Activated T-cell treated with anti-CD3 and anti-CD28 coated beads, Interleukin-2, amount 50 U/mL, for 24 hours (primary cell): ENCODE data around the gene ADAMTSL3.

Source experiments
- DNase-seq: peaks from one replicate; pipeline ENCODE4 v3.0.0-alpha.2; 2020
- H3K27ac Mint-ChIP-seq: 2 replicates; pipeline ENCODE4 v1.8.0; 2020; ENCODE audit warnings: mild to moderate bottlenecking, mixed read lengths
- H3K27me3 Mint-ChIP-seq: 2 replicates; pipeline ENCODE4 v1.8.0; 2020; ENCODE audit warnings: mixed read lengths
- H3K36me3 Mint-ChIP-seq: 2 replicates; pipeline ENCODE4 v1.8.0; 2020; ENCODE audit warnings: low read depth, mixed read lengths
- H3K4me1 Mint-ChIP-seq: 2 replicates; pipeline ENCODE4 v1.8.0; 2020; ENCODE audit warnings: low read depth, mixed read lengths
- H3K4me3 Mint-ChIP-seq: 2 replicates; pipeline ENCODE4 v1.8.0; 2020; ENCODE audit warnings: mild to moderate bottlenecking, moderate library complexity, mixed read lengths
- H3K9me3 Mint-ChIP-seq: 2 replicates; pipeline ENCODE4 v1.8.0; 2020; ENCODE audit warnings: mixed read lengths

ADAMTSL3 gene

GRCh38 chr15:83927704-83928391 is 273.9 kb downstream of the ADAMTSL3 start:
- no peak for DNase-seq
- Mint-ChIP-seq H3K27me3 (peaks cover 22% of the 10 kb centered on the region), H3K9me3 (peaks cover under 1% of the 10 kb centered on the region), H3K27ac (peak overlapping the region; percentile 30), H3K4me3 (no peak overlapping the region), H3K4me1 (peaks cover 15% of the 10 kb centered on the region), H3K36me3 (no peaks in the 10 kb centered on the region)

- DNase-seq = no peak
- peak overlapping the region; percentile 30 for H3K27ac Mint-ChIP-seq
- no peaks in the 10 kb centered on the region for H3K36me3 Mint-ChIP-seq
- H3K4me3 Mint-ChIP-seq = no peak overlapping the region
- peaks cover 15% of the 10 kb centered on the region for H3K4me1 Mint-ChIP-seq
- peaks cover 22% of the 10 kb centered on the region for H3K27me3 Mint-ChIP-seq
- peaks cover 6% of the 10 kb centered on the region for H3K9me3 Mint-ChIP-seq
Measured at GRCh38 chr15:83928392-83928734, 274.4 kb downstream of the ADAMTSL3 start.

GRCh38 chr15:83928878-83929418 is 275.0 kb downstream of the ADAMTSL3 start:
- H3K27ac Mint-ChIP-seq = peak overlapping the region; percentile 39
- no peak for DNase-seq
- no peak overlapping the region for H3K4me3 Mint-ChIP-seq
- H3K36me3 Mint-ChIP-seq = no peaks in the 10 kb centered on the region
- H3K4me1 Mint-ChIP-seq = peaks cover 15% of the 10 kb centered on the region
- peaks cover 6% of the 10 kb centered on the region for H3K9me3 Mint-ChIP-seq
- peaks cover 22% of the 10 kb centered on the region for H3K27me3 Mint-ChIP-seq

GRCh38 chr15:83929619-83930018 is 275.7 kb downstream of the ADAMTSL3 start:
- H3K36me3 Mint-ChIP-seq = no peaks in the 10 kb centered on the region
- H3K27ac Mint-ChIP-seq = no peak overlapping the region
- H3K9me3 Mint-ChIP-seq = peaks cover 10% of the 10 kb centered on the region
- peaks cover 22% of the 10 kb centered on the region for H3K27me3 Mint-ChIP-seq
- H3K4me3 Mint-ChIP-seq = no peak overlapping the region
- peaks cover 15% of the 10 kb centered on the region for H3K4me1 Mint-ChIP-seq
- DNase-seq = no peak

GRCh38 chr15:83930392-83931212 is 276.7 kb downstream of the ADAMTSL3 start:
- Mint-ChIP-seq H3K4me3 (no peak overlapping the region), H3K4me1 (peaks cover 15% of the 10 kb centered on the region), H3K27me3 (peaks cover 24% of the 10 kb centered on the region), H3K9me3 (peaks cover 15% of the 10 kb centered on the region), H3K27ac (no peak overlapping the region), H3K36me3 (no peaks in the 10 kb centered on the region)
- no peak for DNase-seq

- Mint-ChIP-seq H3K4me1 (no peaks in the 10 kb centered on the region), H3K4me3 (no peak overlapping the region), H3K27ac (no peak overlapping the region), H3K27me3 (peaks cover 10% of the 10 kb centered on the region), H3K9me3 (peaks cover 15% of the 10 kb centered on the region), H3K36me3 (no peaks in the 10 kb centered on the region)
- no peak for DNase-seq
Measured at GRCh38 chr15:83935774-83936173, 281.9 kb downstream of the ADAMTSL3 start.

GRCh38 chr15:83940136-83940535 is 286.2 kb downstream of the ADAMTSL3 start:
- H3K36me3 Mint-ChIP-seq = no peaks in the 10 kb centered on the region
- no peak overlapping the region for H3K4me3 Mint-ChIP-seq
- H3K9me3 Mint-ChIP-seq = peaks cover 2% of the 10 kb centered on the region

GRCh38 chr15:83943043-83943442 is 289.1 kb downstream of the ADAMTSL3 start:
- DNase-seq = no peak
- no peaks in the 10 kb centered on the region for H3K9me3 Mint-ChIP-seq
- H3K4me1 Mint-ChIP-seq = no peaks in the 10 kb centered on the region
- no peak overlapping the region for H3K27ac Mint-ChIP-seq
- H3K36me3 Mint-ChIP-seq = no peaks in the 10 kb centered on the region
- H3K27me3 Mint-ChIP-seq = peaks cover 5% of the 10 kb centered on the region
- no peak overlapping the region for H3K4me3 Mint-ChIP-seq

More at GRCh38 chr15:83940136-83940535, 286.2 kb downstream of the ADAMTSL3 start:
- Mint-ChIP-seq H3K27me3 (peaks cover 5% of the 10 kb centered on the region), H3K27ac (no peak overlapping the region), H3K4me1 (no peaks in the 10 kb centered on the region)
- no peak for DNase-seq

GRCh38 chr15:83943849-83944404 is 290.0 kb downstream of the ADAMTSL3 start:
- H3K9me3 Mint-ChIP-seq = no peaks in the 10 kb centered on the region
- no peak overlapping the region for H3K4me3 Mint-ChIP-seq
- no peak for DNase-seq
- no peaks in the 10 kb centered on the region for H3K36me3 Mint-ChIP-seq
- H3K27me3 Mint-ChIP-seq = peaks cover 5% of the 10 kb centered on the region
- no peak overlapping the region for H3K27ac Mint-ChIP-seq
- H3K4me1 Mint-ChIP-seq = no peaks in the 10 kb centered on the region

GRCh38 chr15:83947156-83947555 is 293.2 kb downstream of the ADAMTSL3 start:
- Mint-ChIP-seq H3K27ac (no peak overlapping the region), H3K27me3 (peaks cover 14% of the 10 kb centered on the region), H3K4me3 (no peak overlapping the region), H3K36me3 (no peaks in the 10 kb centered on the region), H3K9me3 (peaks cover 3% of the 10 kb centered on the region), H3K4me1 (no peaks in the 10 kb centered on the region)
- no peak for DNase-seq

GRCh38 chr15:83954506-83954905 is 300.6 kb downstream of the ADAMTSL3 start:
- DNase-seq = no peak
- Mint-ChIP-seq H3K4me3 (no peak overlapping the region), H3K4me1 (no peaks in the 10 kb centered on the region), H3K27ac (no peak overlapping the region), H3K27me3 (peaks cover 32% of the 10 kb centered on the region), H3K9me3 (peaks cover 6% of the 10 kb centered on the region), H3K36me3 (no peaks in the 10 kb centered on the region)

GRCh38 chr15:83955806-83956265 is 301.9 kb downstream of the ADAMTSL3 start:
- peaks cover 41% of the 10 kb centered on the region for H3K27me3 Mint-ChIP-seq
- no peak for DNase-seq
- no peak overlapping the region for H3K4me3 Mint-ChIP-seq
- peaks cover 6% of the 10 kb centered on the region for H3K9me3 Mint-ChIP-seq
- no peaks in the 10 kb centered on the region for H3K4me1 Mint-ChIP-seq
- H3K36me3 Mint-ChIP-seq = no peaks in the 10 kb centered on the region
- no peak overlapping the region for H3K27ac Mint-ChIP-seq

- no peaks in the 10 kb centered on the region for H3K36me3 Mint-ChIP-seq
- DNase-seq = no peak
- no peak overlapping the region for H3K4me3 Mint-ChIP-seq
- H3K27me3 Mint-ChIP-seq = peaks cover 36% of the 10 kb centered on the region
- no peaks in the 10 kb centered on the region for H3K4me1 Mint-ChIP-seq
- no peak overlapping the region for H3K27ac Mint-ChIP-seq
- peaks cover 3% of the 10 kb centered on the region for H3K9me3 Mint-ChIP-seq
Measured at GRCh38 chr15:83956887-83957286, 303.0 kb downstream of the ADAMTSL3 start.

- peaks cover 19% of the 10 kb centered on the region for H3K27me3 Mint-ChIP-seq
Measured at GRCh38 chr15:83959477-83959876, 305.6 kb downstream of the ADAMTSL3 start.

More at GRCh38 chr15:83959477-83959876, 305.6 kb downstream of the ADAMTSL3 start:
- Mint-ChIP-seq H3K4me3 (no peak overlapping the region), H3K36me3 (no peaks in the 10 kb centered on the region), H3K9me3 (peaks cover 5% of the 10 kb centered on the region), H3K27ac (no peak overlapping the region), H3K4me1 (no peaks in the 10 kb centered on the region)
- no peak for DNase-seq
